HG02884 (cell line): ENCODE results near the gene RNASE4.
"Not testable (repeated sequence)": the region's sequence is repeated elsewhere in the genome, so short reads cannot be mapped to it uniquely, and the experiment has no call there.

ENCODE experiments used
- ATAC-seq: cut with Tn5 transposase; IDR thresholded peaks from one replicate; pipeline ENCODE4 v1.9.1; 2021; ENCODE audit warnings: mild to moderate bottlenecking, moderate library complexity; ENCODE audit not compliant: unreplicated experiment

RNASE4 gene

DNA sequence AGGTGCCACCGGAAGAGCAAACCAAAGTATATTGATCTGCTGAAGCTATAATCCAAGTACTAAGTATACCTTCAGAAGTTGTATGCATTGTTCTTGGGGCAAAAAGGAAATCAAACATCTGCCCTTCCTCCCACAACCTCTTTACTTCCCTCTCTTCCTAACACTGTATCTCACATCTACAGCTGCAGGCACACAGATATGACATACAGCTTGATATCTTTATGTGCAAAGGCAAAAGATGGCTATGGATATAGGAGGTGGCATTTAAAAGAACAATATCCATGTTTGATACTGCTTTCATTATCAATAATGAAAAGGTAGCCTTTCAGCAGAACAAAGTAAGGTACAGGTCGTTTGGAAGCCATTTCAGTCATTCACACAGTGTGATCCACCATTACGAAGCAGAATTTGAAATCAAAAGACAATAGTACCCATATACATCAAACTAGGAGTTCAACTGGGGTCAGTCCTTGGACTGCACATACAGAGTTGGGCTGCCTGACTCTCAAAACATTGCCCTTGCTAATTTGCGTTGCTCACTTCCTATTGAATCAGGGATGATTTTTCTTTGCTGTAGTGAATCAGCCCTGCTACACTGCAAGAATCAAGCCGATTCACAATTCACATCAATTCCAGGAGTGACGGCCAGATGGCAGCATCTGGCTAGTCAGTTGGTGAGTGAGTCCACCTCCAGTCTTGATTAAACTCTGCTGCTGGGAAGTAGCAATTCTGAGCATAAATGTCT is 13.1 kb downstream of the RNASE4 start:
- no peak for ATAC-seq

GRCh38 chr14:20698018-20698329 is 13.6 kb downstream of the RNASE4 start:
- no peak for ATAC-seq

GRCh38 chr14:20698934-20699333 is 14.6 kb downstream of the RNASE4 start:
- ATAC-seq, result no peak

DNA sequence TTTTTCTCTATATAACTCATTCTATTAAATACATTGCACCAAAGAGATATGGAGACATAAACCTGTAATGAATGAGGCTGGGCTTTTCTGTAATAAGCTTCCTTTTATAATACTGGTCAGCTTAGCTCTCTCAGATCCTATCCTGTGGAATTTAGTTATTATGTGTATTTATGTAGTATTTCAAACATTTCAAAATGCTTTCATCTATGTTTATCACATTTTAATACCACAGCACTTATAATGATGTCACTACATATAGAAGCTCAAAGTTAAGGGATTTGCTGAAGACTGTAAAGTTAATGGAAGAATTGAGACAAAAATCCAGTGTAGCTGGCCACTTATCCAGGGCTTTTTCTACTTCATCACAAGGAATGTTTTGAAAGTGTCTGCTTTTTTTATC is 15.6 kb downstream of the RNASE4 start:
- no peak for ATAC-seq

- not testable (repeated sequence) for ATAC-seq
Measured at GRCh38 chr14:20700965-20701364, 16.6 kb downstream of the RNASE4 start.

DNA sequence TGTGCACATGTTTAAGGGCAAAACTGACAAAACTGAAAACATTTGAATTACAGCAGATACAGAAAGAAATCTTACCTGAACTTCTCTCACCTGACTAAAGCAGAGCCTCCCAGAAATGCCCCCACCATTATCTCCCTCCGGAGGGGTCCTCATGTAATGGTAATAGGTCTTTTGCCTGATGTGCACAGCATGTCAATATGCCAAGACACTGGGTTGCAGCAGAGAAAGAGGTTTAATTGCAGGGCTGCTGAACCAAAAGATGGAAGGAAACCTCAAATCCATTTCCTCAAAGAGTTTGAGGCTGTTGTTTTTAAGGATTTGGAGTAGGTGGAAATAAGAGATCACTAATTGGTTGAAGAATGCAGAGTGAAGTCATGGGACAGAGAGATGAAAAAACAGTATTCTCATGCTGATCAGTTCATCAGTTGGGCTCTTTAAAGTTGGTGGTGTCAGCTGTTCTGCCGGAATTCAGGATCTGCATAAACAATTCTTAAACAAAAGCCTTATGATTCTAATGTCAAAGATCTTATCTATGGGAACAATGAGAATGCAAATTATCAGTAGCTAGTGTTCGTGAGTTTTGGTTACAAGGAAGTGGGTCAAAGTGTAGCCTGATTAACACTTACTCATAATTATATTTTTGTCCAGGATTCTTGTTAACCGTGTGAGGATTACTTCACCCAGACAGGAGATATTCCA is 22.4 kb downstream of the RNASE4 start:
- no peak for ATAC-seq

DNA sequence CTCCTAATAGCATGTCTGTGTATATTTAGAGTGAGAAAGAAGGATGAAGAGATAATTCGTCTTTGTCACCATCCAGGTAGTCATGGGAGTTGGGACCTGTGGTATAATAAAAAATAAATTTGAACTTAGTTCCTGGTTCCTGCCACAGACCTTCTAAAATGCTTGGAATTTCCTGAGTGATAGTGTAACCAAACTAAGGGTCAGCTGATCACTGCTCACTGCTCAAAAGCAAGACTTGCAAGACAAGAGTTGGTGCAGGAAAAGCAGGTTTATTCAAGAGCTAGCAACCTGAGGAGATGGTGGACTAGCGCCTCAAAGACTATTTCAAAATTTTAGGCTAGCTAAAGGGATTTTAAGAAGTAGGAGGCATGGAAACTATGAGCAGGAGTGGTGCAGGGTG is 23.3 kb downstream of the RNASE4 start:
- ATAC-seq, result no peak

GRCh38 chr14:20711261-20711660 is 26.9 kb downstream of the RNASE4 start:
- no peak for ATAC-seq

DNA sequence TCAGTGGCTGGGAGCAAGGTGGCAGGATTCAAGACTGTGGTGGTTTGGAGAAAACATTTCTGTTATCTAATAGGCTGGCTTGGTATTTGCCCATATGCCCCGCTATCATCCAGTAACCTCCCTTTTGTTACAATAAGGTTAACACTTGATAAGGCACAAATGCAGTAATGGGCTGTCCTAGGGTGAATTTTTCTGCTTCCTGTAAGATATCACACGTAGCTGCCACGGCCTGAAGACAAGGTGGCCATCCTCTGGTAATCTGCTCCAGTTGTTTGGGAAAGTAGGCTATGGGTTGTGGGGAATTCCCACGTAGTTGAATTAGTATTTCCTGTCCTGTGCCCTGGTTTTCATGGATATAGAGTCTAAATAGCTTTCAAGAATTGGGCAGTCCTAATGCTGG is 27.3 kb downstream of the RNASE4 start:
- no peak for ATAC-seq

DNA sequence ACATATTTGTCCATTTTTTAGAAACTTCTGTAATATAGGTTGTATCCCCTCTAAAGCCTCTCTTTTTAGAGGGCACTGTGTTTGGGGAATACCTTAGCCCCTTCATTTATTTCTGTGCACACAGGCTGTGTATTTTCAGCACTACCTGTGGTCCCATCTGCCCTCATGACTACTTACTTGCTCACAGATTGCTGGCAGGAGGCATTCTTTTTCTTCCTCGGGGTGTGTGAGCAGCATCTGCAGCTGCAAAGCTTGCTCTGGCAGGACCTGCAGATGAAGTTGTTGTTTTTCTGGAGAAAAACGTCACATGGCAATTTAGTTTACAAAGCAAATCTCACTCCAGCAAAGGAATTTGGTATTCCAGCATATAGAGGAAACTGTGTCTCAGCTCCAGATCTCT is 28.5 kb downstream of the RNASE4 start:
- ATAC-seq, result no peak

DNA sequence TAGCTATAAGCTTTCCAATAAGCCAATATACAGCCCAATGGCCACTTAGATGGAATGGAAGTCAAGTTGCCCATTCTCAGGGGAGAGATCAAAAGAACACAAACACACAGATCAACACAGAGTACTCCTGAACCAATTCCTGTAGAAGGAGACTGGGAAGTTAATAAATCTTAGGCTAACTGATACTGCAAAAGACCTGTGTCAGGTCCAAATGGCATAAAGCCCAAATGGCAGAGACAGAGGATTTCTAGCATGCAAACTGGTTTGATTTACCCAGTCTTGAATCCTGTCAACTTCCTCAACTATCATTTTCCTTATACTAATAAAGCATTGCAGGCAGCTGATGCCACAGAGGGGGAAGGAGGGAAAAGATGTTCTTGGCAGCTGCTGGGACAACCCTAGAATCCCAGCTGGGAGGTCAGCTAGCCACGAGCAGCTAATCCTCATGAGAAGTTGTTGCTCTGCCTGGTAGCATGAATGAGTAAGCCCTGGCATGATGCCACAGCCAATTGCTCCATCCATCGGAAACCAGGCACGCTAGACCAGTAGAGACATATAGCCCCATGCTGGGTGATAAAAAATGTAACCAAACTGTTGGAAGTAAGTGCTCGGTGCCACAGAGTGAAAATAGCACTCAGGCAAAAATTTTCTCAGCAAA is 30.4 kb downstream of the RNASE4 start:
- ATAC-seq, result no peak

DNA sequence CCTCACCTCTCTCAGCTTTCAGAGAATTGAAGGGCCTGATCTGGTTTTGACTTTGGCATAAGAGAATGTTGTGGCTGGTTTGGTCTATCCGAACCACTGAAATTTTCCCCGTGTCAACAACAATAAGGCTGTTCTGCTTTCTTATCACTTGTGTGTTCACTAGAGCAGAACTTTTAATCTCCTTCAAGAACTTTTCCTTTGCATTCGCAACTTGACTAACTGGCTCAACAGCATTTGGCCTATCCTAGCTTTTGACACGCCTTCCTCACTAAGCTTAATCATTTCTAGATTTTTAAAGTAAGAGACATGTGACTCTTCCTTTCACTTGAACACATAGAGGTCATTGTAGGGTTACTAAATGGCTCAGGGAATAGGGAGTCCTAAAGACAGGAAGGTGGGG is 35.4 kb downstream of the RNASE4 start:
- ATAC-seq, result no peak

GRCh38 chr14:20720741-20721140 is 36.4 kb downstream of the RNASE4 start:
- no peak for ATAC-seq

DNA sequence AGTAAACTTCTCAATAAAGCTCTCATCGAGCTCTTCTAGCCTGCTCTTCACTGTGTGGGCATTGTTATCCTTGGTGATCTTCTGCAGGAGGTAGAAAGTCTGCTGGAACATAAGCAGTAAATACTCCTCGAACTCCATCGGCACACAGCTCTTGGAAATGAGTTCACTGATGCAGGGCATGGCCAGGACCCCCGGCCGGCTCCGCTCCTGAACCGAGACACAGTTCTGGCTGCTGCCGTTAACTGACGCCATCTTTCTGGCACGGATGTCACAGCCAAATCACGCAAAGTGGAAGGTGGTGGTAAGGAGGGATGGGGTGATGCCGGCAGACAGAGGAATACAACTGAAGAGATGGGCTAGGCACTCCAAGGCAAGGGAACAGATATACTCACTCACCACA is 37.7 kb downstream of the RNASE4 start:
- ATAC-seq, result no peak

DNA sequence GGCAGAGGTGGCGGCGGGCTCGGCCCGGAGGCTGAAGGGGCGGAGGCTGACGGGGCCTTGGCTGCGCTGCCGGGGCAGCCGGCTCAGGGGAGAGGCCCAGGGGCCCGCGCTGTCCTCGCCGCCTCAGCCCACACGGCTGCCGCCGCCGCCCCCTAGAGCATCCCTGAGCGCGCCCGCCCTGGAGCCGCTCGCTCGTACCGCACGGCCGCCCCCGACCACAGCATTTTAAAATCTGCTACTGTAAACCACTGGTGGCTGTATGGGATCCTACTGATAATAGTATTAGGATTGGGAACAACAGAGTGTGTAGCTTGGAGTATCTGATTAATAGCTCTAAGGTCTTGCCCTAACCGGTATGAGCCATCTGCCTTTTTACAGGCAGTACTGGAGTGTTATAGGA is 39.1 kb downstream of the RNASE4 start:
- ATAC-seq, result no peak

DNA sequence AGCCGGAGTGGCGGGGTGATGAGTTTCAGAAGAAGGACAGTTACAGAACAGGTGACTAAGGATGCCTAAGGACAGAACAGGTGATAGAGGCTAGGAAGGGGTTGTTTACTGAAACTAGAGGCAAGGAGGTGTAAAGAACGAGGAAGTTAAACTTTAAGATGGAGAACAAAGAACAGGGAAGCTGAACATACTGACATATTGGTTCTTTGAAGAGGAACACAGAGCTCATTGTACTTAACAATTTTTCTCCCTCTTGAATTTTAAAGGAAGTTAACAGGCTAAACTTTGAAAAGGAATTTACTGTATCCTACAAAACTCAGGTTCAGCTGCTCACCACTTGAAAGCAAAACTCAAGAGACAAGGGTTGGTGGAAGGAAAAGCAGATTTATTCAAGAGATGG is 41.8 kb downstream of the RNASE4 start:
- ATAC-seq, result not testable (repeated sequence)

DNA sequence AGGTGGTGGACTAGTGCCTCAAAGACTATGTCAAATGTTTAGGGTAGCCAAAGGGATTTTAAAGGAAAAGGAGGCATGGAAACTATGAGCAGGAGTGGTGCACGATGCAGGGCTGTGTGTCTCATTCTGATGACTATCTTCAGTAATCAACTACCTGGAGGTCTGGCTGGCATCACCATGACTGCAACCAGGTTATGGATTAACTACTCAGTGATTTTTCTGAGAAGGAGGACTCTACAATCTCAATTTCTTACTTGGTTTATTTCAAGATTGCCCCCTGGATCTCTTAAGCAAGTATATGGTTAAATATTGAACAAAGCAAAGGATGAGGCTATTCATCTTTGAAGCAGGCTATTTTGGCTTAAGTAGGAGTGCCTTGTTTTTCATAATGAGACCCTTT is 42.2 kb downstream of the RNASE4 start:
- ATAC-seq, result no peak

- no peak for ATAC-seq
Measured at GRCh38 chr14:20730891-20731290, 46.5 kb downstream of the RNASE4 start.

GRCh38 chr14:20732477-20732876 is 48.1 kb downstream of the RNASE4 start:
- no peak for ATAC-seq

- ATAC-seq, result no peak
Measured at GRCh38 chr14:20732979-20733635, 48.7 kb downstream of the RNASE4 start.

DNA sequence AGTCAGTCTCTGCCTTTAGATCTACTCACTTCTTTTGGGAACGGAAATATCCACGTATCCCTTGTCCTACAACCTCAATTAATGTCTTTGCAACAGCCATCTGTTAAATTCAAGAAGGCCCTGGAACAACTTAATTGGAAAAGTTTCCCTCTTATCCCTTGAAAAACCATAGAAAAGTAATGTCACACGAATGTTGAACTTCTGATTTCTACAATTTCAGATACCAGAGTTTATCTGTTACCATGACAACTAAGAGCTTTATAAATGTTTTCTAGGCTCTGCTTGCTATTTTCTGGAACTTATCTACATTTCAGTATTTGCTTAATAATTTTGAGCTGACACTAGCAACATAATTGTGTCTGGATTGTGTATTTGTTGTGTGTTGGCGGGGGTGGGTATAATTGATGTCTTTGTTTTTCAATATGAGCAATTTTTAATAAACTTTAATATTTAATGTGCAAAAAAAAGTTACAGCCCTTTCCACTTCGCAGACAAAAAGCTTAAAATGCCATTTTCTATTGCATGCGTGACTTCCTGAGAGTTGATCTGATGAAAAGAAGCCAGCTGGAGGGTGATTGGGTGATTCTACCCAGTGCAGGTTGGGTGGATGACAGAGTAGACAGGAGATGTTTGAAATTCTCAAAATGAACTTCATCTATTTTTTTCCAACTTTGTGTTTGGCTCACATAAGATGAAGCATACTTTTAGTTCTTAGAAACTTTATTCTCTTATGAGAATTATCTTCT is 49.5 kb downstream of the RNASE4 start:
- no peak for ATAC-seq
